ENCODE data around the gene ATL3.

DNA sequence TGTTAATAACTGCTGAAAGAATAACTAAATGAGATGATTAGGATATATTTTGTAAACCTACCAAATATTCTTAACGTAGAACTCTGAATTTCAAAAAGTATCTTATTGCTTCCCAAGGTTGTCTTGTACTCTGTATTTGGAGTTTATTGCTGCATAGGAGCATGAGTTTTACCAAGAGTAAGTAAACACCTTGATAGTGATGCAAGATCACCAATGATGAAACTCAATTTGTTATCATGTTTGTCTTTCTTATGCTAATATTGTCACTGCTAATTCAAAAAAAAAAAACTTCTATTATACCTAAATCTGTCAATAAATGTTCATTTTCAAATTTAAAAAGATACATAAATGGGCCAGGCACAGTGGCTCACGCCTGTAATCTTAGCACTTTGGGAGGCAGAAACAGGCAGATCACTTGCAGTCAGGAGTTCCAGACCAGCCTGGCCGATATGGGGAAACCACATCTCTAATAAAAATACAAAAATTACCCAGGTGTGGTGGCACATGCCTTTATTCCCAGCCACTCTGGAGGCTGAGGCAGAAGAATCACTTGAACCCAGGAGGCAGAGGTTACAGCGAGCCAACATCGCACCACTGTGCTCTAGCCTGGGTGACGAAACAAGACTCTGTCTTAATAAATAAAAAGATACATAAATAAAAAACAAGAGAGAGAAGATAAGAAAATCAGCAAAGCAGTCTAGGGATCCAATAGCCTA is 84.6 kb downstream of the ATL3 start:
- TF ChIP-seq CTCF (conservative IDR thresholded peaks at IDR 0.05) (no peak), EZH2 (IDR thresholded peaks at IDR 0.05; ENCODE audit: low read depth) (no peak)

Data from PC-9 (cell line).